SU-DHL-6 (cell line): Measurements from ENCODE around the gene DENR.
"Not testable (repeated sequence)": the region's sequence is repeated elsewhere in the genome, so short reads cannot be mapped to it uniquely, and the experiment has no call there.

Source experiments
- H2AFZ ChIP-seq: fragments of 200-600 bp; sonication (generic); 2 replicates; pipeline ENCODE4 v1.6.1; 2014; ENCODE audit warnings: low read depth, mild to moderate bottlenecking, moderate library complexity, mixed read lengths, antibody characterized with exemption, low read length; ENCODE audit not compliant: severe bottlenecking
- H3F3A ChIP-seq: fragments of 200-600 bp; shearing (Covaris generic); 2 replicates; pipeline ENCODE4 v1.6.0; 2016; ENCODE audit warnings: antibody characterized with exemption, mild to moderate bottlenecking; ENCODE audit not compliant: insufficient read depth
- H3K27ac ChIP-seq: fragments of 200-600 bp; sonication (generic); 2 replicates; pipeline ENCODE4 v1.5.1; 2016; ENCODE audit warnings: low read depth, mild to moderate bottlenecking, low read length, moderate library complexity, mixed read lengths
- H3K27me3 ChIP-seq: fragments of 200-600 bp; sonication (generic), shearing (Covaris generic); 2 replicates; pipeline ENCODE4 v1.6.0; 2014; ENCODE audit warnings: mild to moderate bottlenecking, low read length
- H3K36me3 ChIP-seq: fragments of 200-600 bp; sonication (generic); 2 replicates; pipeline ENCODE4 v1.6.1; 2014; ENCODE audit warnings: mild to moderate bottlenecking, low read length, mixed read lengths
- H3K4me2 ChIP-seq: fragments of 300-600, 200-600 bp; shearing (Covaris generic), sonication (generic); 2 replicates; pipeline ENCODE4 v1.6.0; 2014; ENCODE audit warnings: low read length, low read depth, mild to moderate bottlenecking; ENCODE audit not compliant: poor library complexity, severe bottlenecking
- H3K4me3 ChIP-seq: fragments of 200-600 bp; sonication (generic); 2 replicates; pipeline ENCODE4 v1.5.1; 2014; ENCODE audit warnings: antibody characterized with exemption, low read length, mild to moderate bottlenecking, mixed read lengths; ENCODE audit not compliant: insufficient read depth, poor library complexity, severe bottlenecking
- H3K79me2 ChIP-seq: fragments of 200-600 bp; sonication (generic); 2 replicates; pipeline ENCODE4 v1.6.1; 2014; ENCODE audit warnings: mild to moderate bottlenecking, low read length, moderate library complexity; ENCODE audit not compliant: insufficient read depth
- H3K9ac ChIP-seq: fragments of 200-600 bp; sonication (generic); 2 replicates; pipeline ENCODE4 v1.7.0; 2014; ENCODE audit warnings: mild to moderate bottlenecking, low read length
- H3K9me2 ChIP-seq: fragments of 200-600 bp; sonication (generic); replicated peaks from 2 replicates; pipeline ENCODE4 v1.6.1; 2014; ENCODE audit warnings: low read length; ENCODE audit not compliant: insufficient read depth
- H3K9me3 ChIP-seq: fragments of 200-600 bp; sonication (generic); 2 replicates; pipeline ENCODE4 v1.6.1; 2014; ENCODE audit warnings: low read length, mixed read lengths; ENCODE audit not compliant: insufficient read depth
- H4K20me1 ChIP-seq: fragments of 200-600 bp; sonication (generic); 2 replicates; pipeline ENCODE4 v1.6.1; 2014; ENCODE audit warnings: low read depth, mild to moderate bottlenecking, antibody characterized with exemption, low read length, moderate library complexity, mixed read lengths
- CTCF ChIP-seq: fragments of 200-600 bp; sonication (generic); IDR thresholded peaks from one replicate; pipeline ENCODE4 v1.5.1; 2017; ENCODE audit warnings: antibody characterized with exemption, mild to moderate bottlenecking, low read length, moderate library complexity; ENCODE audit not compliant: insufficient read depth, poor library complexity, severe bottlenecking
- EZH2phosphoT487 ChIP-seq: fragments of 200-600 bp; sonication (generic), shearing (Covaris generic); conservative IDR thresholded peaks from 2 replicates; pipeline ENCODE4 v1.6.1; 2018; ENCODE audit warnings: mild to moderate bottlenecking, antibody characterized with exemption, low read length, moderate library complexity, mixed read lengths

Gene DENR

GRCh38 chr12:122795807-122796206, 43.2 kb downstream of the DENR start:
- H4K20me1 ChIP-seq, result no peaks in the 10 kb centered on the region
- H3K9ac ChIP-seq, result no peak overlapping the region
- H3K36me3 ChIP-seq, result no peaks in the 10 kb centered on the region
- no peak overlapping the region for H3K27ac ChIP-seq
- TF ChIP-seq CTCF, result no peak
- TF ChIP-seq EZH2phosphoT487, result no peak
- no peaks in the 10 kb centered on the region for H3K27me3 ChIP-seq
- H3K4me3 ChIP-seq, result no peak overlapping the region
- H2AFZ ChIP-seq, result no peak overlapping the region
- no peaks in the 10 kb centered on the region for H3K9me2 ChIP-seq
- H3K79me2 ChIP-seq, result no peaks in the 10 kb centered on the region
- no peaks in the 10 kb centered on the region for H3K9me3 ChIP-seq
- H3K4me2 ChIP-seq, result no peak overlapping the region
- H3F3A ChIP-seq, result no peaks in the 10 kb centered on the region

GRCh38 chr12:122799641-122800243, 47.1 kb downstream of the DENR start:
- no peaks in the 10 kb centered on the region for H3K27me3 ChIP-seq
- H3K9me2 ChIP-seq, result no peaks in the 10 kb centered on the region
- no peak overlapping the region for H3K27ac ChIP-seq
- H3K79me2 ChIP-seq, result no peaks in the 10 kb centered on the region
- H3K4me2 ChIP-seq, result no peak overlapping the region
- TF ChIP-seq EZH2phosphoT487 (no peak), CTCF (no peak)
- no peak overlapping the region for H3K4me3 ChIP-seq
- no peak overlapping the region for H3K9ac ChIP-seq
- H3F3A ChIP-seq, result no peaks in the 10 kb centered on the region
- no peaks in the 10 kb centered on the region for H3K9me3 ChIP-seq
- no peak overlapping the region for H2AFZ ChIP-seq
- H3K36me3 ChIP-seq, result no peaks in the 10 kb centered on the region
- H4K20me1 ChIP-seq, result no peaks in the 10 kb centered on the region

GRCh38 chr12:122803937-122804336, 51.3 kb downstream of the DENR start:
- no peaks in the 10 kb centered on the region for H3K9me3 ChIP-seq
- H3K4me2 ChIP-seq, result no peak overlapping the region
- H3K27ac ChIP-seq, result no peak overlapping the region
- H3K9me2 ChIP-seq, result no peaks in the 10 kb centered on the region
- H2AFZ ChIP-seq, result no peak overlapping the region
- TF ChIP-seq EZH2phosphoT487 (no peak), CTCF (no peak)
- H3F3A ChIP-seq, result no peaks in the 10 kb centered on the region
- no peak overlapping the region for H3K9ac ChIP-seq
- no peak overlapping the region for H3K4me3 ChIP-seq
- H3K79me2 ChIP-seq, result no peaks in the 10 kb centered on the region
- no peaks in the 10 kb centered on the region for H3K36me3 ChIP-seq
- no peaks in the 10 kb centered on the region for H4K20me1 ChIP-seq
- H3K27me3 ChIP-seq, result no peaks in the 10 kb centered on the region

GRCh38 chr12:122804957-122805356, 52.3 kb downstream of the DENR start:
- H3K4me3 ChIP-seq, H4K20me1 ChIP-seq, H3K9me2 ChIP-seq, H3K27me3 ChIP-seq, H3K4me2 ChIP-seq, H3K79me2 ChIP-seq, H3K36me3 ChIP-seq, H3K9me3 ChIP-seq, H3K9ac ChIP-seq, H2AFZ ChIP-seq, H3F3A ChIP-seq, H3K27ac ChIP-seq: not testable (repeated sequence)
